Testis (tissue), 2 donors: ENCODE measurements around the gene SLC38A2.

Source experiments
- POLR2A ChIP-seq: fragments of 450-650 bp; IDR thresholded peaks from one replicate; pipeline ENCODE4 v1.6.1; 2017; ENCODE audit warnings: antibody characterized with exemption, mild to moderate bottlenecking, moderate library complexity
- TF ChIP-seq, protein P1 (sequence below), 3 experiments: fragments of 450-650 bp in 2 of 3; fragments of 200-600 bp in 1 of 3; sonication (generic) in 1 of 3; IDR thresholded peaks; one replicate each; pipeline ENCODE4 v1.5.1; 2016 to 2019; ENCODE audit warnings: antibody characterized with exemption in 3 of 3, mild to moderate bottlenecking in 2 of 3, moderate library complexity in 1 of 3

DNA sequence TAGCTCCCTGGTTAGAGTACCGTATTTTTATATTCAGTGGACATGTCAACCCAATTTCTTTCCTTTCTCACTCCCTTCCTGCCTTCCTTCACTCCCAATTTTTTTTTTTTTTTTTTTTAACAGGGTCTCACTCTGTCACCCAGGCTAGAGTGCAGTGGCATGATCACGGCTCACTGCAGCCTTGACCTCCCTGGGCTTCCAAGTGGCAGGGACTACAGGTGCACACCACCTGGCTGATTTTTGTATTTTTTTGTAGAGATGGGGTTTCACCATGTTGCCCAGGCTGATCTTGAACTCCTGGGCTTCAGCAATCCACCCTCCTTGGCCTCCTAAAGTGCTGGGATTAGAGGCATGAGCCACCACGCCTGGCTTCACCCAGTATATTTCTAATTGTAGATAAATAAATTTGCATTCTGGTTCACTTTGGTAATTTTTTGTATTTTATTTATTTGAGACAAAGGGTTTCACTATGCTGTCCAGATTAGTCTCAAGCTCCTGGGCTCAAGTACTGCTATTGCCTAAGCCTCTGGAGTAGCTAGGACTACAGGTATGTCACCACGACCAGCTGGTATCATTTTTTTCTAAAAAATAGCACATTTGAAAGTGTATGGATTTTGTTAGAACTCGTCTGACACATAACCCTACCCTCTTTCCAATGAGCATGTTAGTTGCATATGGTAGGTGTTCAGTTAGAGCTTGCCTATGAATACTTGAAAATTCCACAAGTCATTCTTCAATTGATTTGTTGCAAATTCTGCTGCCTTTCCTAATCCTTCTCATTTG is 15.7 kb downstream of the SLC38A2 start:
- TF ChIP-seq, protein P1, sequence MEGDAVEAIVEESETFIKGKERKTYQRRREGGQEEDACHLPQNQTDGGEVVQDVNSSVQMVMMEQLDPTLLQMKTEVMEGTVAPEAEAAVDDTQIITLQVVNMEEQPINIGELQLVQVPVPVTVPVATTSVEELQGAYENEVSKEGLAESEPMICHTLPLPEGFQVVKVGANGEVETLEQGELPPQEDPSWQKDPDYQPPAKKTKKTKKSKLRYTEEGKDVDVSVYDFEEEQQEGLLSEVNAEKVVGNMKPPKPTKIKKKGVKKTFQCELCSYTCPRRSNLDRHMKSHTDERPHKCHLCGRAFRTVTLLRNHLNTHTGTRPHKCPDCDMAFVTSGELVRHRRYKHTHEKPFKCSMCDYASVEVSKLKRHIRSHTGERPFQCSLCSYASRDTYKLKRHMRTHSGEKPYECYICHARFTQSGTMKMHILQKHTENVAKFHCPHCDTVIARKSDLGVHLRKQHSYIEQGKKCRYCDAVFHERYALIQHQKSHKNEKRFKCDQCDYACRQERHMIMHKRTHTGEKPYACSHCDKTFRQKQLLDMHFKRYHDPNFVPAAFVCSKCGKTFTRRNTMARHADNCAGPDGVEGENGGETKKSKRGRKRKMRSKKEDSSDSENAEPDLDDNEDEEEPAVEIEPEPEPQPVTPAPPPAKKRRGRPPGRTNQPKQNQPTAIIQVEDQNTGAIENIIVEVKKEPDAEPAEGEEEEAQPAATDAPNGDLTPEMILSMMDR (IDR thresholded peaks at IDR 0.05), result no peak
- TF ChIP-seq POLR2A, result no peak
